SK-N-SH treated with all-trans-retinoic acid at 6 μM for 48 hours (cell line): ENCODE results near the gene FOXN1.

ENCODE experiments used
- ATAC-seq: fragments of 200-7000 bp; cut with Tn5 transposase; 3 replicates; pipeline ENCODE4 v1.9.1; 2020; ENCODE audit warnings: mild to moderate bottlenecking, moderate library complexity
- ARNTL ChIP-seq: fragments of 450-650 bp; formaldehyde crosslinking; IDR thresholded peaks from 2 replicates; pipeline ENCODE4 v1.5.0; 2020; ENCODE audit warnings: low read depth, mild to moderate bottlenecking, moderate library complexity, borderline replicate concordance
- CREB5 ChIP-seq: fragments of 250-450 bp; sonication (Bioruptor Pico); IDR thresholded peaks from 2 replicates; pipeline ENCODE4 v1.5.1; 2020; ENCODE audit warnings: low read depth, mild to moderate bottlenecking, moderate library complexity
- ESRRG ChIP-seq: fragments of 250-450 bp; sonication (Bioruptor Pico); IDR thresholded peaks from 2 replicates; pipeline ENCODE4 v1.6.1; 2021; ENCODE audit warnings: mild to moderate bottlenecking
- GLIS3 ChIP-seq: fragments of 250-450 bp; sonication (Bioruptor Pico); IDR thresholded peaks from 2 replicates; pipeline ENCODE4 v1.5.0; 2020; ENCODE audit warnings: mild to moderate bottlenecking, moderate library complexity
- ISL1 ChIP-seq: fragments of 250-450 bp; sonication (Bioruptor Pico); IDR thresholded peaks from 2 replicates; pipeline ENCODE4 v2.1.2; 2022; ENCODE audit warnings: mild to moderate bottlenecking, moderate library complexity
- OSR1 ChIP-seq: fragments of 250-450 bp; sonication (Bioruptor Pico); IDR thresholded peaks from 2 replicates; pipeline ENCODE4 v1.8.0; 2022; ENCODE audit warnings: moderate library complexity, mild to moderate bottlenecking, inconsistent platforms
- PATZ1 ChIP-seq: fragments of 250-450 bp; sonication (Bioruptor Pico); IDR thresholded peaks from 2 replicates; pipeline ENCODE4 v1.8.0; 2020; ENCODE audit warnings: mild to moderate bottlenecking, moderate library complexity, borderline replicate concordance
- POU6F1 ChIP-seq: fragments of 250-450 bp; sonication (Bioruptor Pico); IDR thresholded peaks from 2 replicates; pipeline ENCODE4 v1.8.0; 2021; ENCODE audit warnings: low read depth, mild to moderate bottlenecking, moderate library complexity, borderline replicate concordance
- PPARA ChIP-seq: fragments of 250-450 bp; sonication (Bioruptor Pico); IDR thresholded peaks from 2 replicates; pipeline ENCODE4 v1.5.0; 2020; ENCODE audit warnings: mild to moderate bottlenecking, borderline replicate concordance
- RARB ChIP-seq: fragments of 250-450 bp; sonication (Bioruptor Pico); IDR thresholded peaks from 2 replicates; pipeline ENCODE4 v1.8.0; 2021; ENCODE audit warnings: mild to moderate bottlenecking, moderate library complexity
- SNAI2 ChIP-seq: fragments of 250-450 bp; sonication (Bioruptor Pico); IDR thresholded peaks from 2 replicates; pipeline ENCODE4 v1.5.0; 2020; ENCODE audit warnings: mild to moderate bottlenecking, moderate library complexity
- TCF4 ChIP-seq: fragments of 250-450 bp; sonication (Bioruptor Pico); IDR thresholded peaks from 2 replicates; pipeline ENCODE4 v1.8.0; 2021; ENCODE audit warnings: mild to moderate bottlenecking, moderate library complexity, borderline replicate concordance
- TOX ChIP-seq: fragments of 250-450 bp; sonication (Bioruptor Pico); IDR thresholded peaks from 2 replicates; pipeline ENCODE4 v1.8.0; 2021; ENCODE audit warnings: mild to moderate bottlenecking, moderate library complexity, borderline replicate concordance
- ZC3H10 ChIP-seq: fragments of 250-450 bp; sonication (Bioruptor Pico); IDR thresholded peaks from 2 replicates; pipeline ENCODE4 v1.5.1; 2021; ENCODE audit warnings: mild to moderate bottlenecking, moderate library complexity
- ZFP3 ChIP-seq: fragments of 250-450 bp; sonication (Bioruptor Pico); IDR thresholded peaks from 2 replicates; pipeline ENCODE4 v1.5.0; 2020; ENCODE audit warnings: mild to moderate bottlenecking, moderate library complexity
- ZNF565 ChIP-seq: fragments of 450-650 bp; formaldehyde crosslinking; conservative IDR thresholded peaks from 2 replicates; pipeline ENCODE4 v1.5.0; 2020; ENCODE audit warnings: low read depth, mild to moderate bottlenecking, moderate library complexity
- ZNF70 ChIP-seq: fragments of 450-650 bp; formaldehyde crosslinking; IDR thresholded peaks from 2 replicates; pipeline ENCODE4 v1.5.0; 2020; ENCODE audit warnings: mild to moderate bottlenecking, moderate library complexity
- ZNF8 ChIP-seq: fragments of 450-650 bp; formaldehyde crosslinking; IDR thresholded peaks from 2 replicates; pipeline ENCODE4 v1.5.0; 2020; ENCODE audit warnings: mild to moderate bottlenecking, moderate library complexity

Gene FOXN1

GRCh38 chr17:28476076-28476865, 29.9 kb upstream of the FOXN1 start (continued):
- no peak for TF ChIP-seq ZC3H10 (CRISPR knock-in tag)
- no peak for TF ChIP-seq ISL1 (CRISPR knock-in tag)

GRCh38 chr17:28477928-28478327, 28.2 kb upstream of the FOXN1 start:
- TF ChIP-seq ISL1 (CRISPR knock-in tag), result no peak
- TF ChIP-seq ARNTL (CRISPR knock-in tag), result no peak
- no peak for TF ChIP-seq PPARA (CRISPR knock-in tag)
- TF ChIP-seq, all 23 proteins: peak for 0
- ATAC-seq, result no peak

GRCh38 chr17:28478712-28479615, 27.2 kb upstream of the FOXN1 start:
- no peak for TF ChIP-seq GLIS3 (CRISPR knock-in tag)
- TF ChIP-seq POU6F1 (CRISPR knock-in tag), result no peak
- TF ChIP-seq ISL1 (CRISPR knock-in tag), result no peak
- TF ChIP-seq PPARA (CRISPR knock-in tag), result no peak
- no peak for TF ChIP-seq ZNF8 (CRISPR knock-in tag)
- ATAC-seq, result no peak

- TF ChIP-seq ZNF565 (CRISPR knock-in tag), result no peak
- TF ChIP-seq TCF4, result no peak
- TF ChIP-seq SNAI2 (CRISPR knock-in tag), result no peak
- TF ChIP-seq ESRRG (CRISPR knock-in tag), result no peak
- no peak for TF ChIP-seq ZNF70
- ATAC-seq, result no peak
Observed at GRCh38 chr17:28480278-28480677, 25.9 kb upstream of the FOXN1 start.

- TF ChIP-seq ISL1 (CRISPR knock-in tag) (no peak), ZNF70 (no peak), SNAI2 (CRISPR knock-in tag) (no peak), ARNTL (CRISPR knock-in tag) (no peak), ZNF8 (CRISPR knock-in tag) (no peak), ZFP3 (CRISPR knock-in tag) (no peak), TOX (CRISPR knock-in tag) (no peak), RARB (CRISPR knock-in tag) (no peak), OSR1 (CRISPR knock-in tag) (no peak), PATZ1 (CRISPR knock-in tag) (no peak), CREB5 (no peak), PPARA (CRISPR knock-in tag) (no peak), ZC3H10 (CRISPR knock-in tag) (no peak)
- no peak for ATAC-seq
Observed at GRCh38 chr17:28480799-28481571, 25.2 kb upstream of the FOXN1 start.
